Measurements from ENCODE around the gene C6orf120. TPM values are rescaled to one million over a fixed set of nuclear protein-coding genes. Genes with fewer than 3 reads are reported as not detected.

C6orf120 gene
- total RNA-seq, 6 donors from 2014 or later: 16.8 to 33.5 (median 26.9) TPM

GRCh38 chr6:169661391-169661756, 40.6 kb upstream of the C6orf120 start:
- no peak for TF ChIP-seq POLR2AphosphoS5 (IDR thresholded peaks at IDR 0.05)
- no peak for TF ChIP-seq EP300 (IDR thresholded peaks at IDR 0.05)
- TF ChIP-seq POLR2A (IDR thresholded peaks at IDR 0.05): no peak
- TF ChIP-seq CTCF (IDR thresholded peaks at IDR 0.05): no peak
- DNase-seq (no peak), ATAC-seq (ENCODE audit: low FRiP score in 2 of 2) (no peak)
- Histone ChIP-seq H3K27ac (no peak overlapping the region), H3K27me3 (no peaks in the 10 kb centered on the region), H3K4me1 (no peaks in the 10 kb centered on the region), H3K36me3 (peaks cover 0 to 78% (median 30%) of the 10 kb centered on the region in 4 donors), H3K4me3 (no peak overlapping the region), H3K9me3 (no peaks in the 10 kb centered on the region)
- WGBS, 2 donors: 90 to 93% methylated on average over 2 to 7 of the region's 7 CpGs

GRCh38 chr6:169663468-169663867, 38.5 kb upstream of the C6orf120 start:
- TF ChIP-seq CTCF (IDR thresholded peaks at IDR 0.05) (no peak), POLR2AphosphoS5 (IDR thresholded peaks at IDR 0.05) (no peak), POLR2A (IDR thresholded peaks at IDR 0.05) (no peak), EP300 (IDR thresholded peaks at IDR 0.05) (no peak)
- Histone ChIP-seq H3K9me3 (no peaks in the 10 kb centered on the region), H3K4me3 (no peak overlapping the region), H3K27ac (no peak overlapping the region), H3K36me3 (peaks cover 0 to 81% (median 30%) of the 10 kb centered on the region in 4 donors), H3K4me1 (no peaks in the 10 kb centered on the region), H3K27me3 (no peaks in the 10 kb centered on the region)
- ATAC-seq (ENCODE audit: low FRiP score in 2 of 2) (peak in 1 of 2 donors; percentile 5), DNase-seq (no peak)
- 84 to 93% methylated on average over 7 to 8 of the region's 8 CpGs for WGBS, 2 donors

- TF ChIP-seq CTCF (IDR thresholded peaks at IDR 0.05) (no peak), POLR2AphosphoS5 (IDR thresholded peaks at IDR 0.05) (no peak), POLR2A (IDR thresholded peaks at IDR 0.05) (no peak), EP300 (IDR thresholded peaks at IDR 0.05) (no peak)
- ATAC-seq (ENCODE audit: low FRiP score in 2 of 2): no peak
- no peak overlapping the region for H3K27ac ChIP-seq
- no peaks in the 10 kb centered on the region for H3K9me3 ChIP-seq
- H3K36me3 ChIP-seq: peaks cover 0 to 75% (median 30%) of the 10 kb centered on the region in 4 donors
- peaks cover 0 to 4% (median 0%) of the 10 kb centered on the region in 4 donors for H3K4me1 ChIP-seq
- H3K27me3 ChIP-seq: no peaks in the 10 kb centered on the region
- WGBS, 2 donors: 96 to 97% methylated on average over 6 to 14 of the region's 14 CpGs
- H3K4me3 ChIP-seq: no peak overlapping the region
- DNase-seq: peak in 1 of 2 donors; percentile 59
Observed at GRCh38 chr6:169664227-169664626, 37.7 kb upstream of the C6orf120 start.

GRCh38 chr6:169665289-169665688, 36.6 kb upstream of the C6orf120 start:
- TF ChIP-seq CTCF (IDR thresholded peaks at IDR 0.05) (no peak), POLR2A (IDR thresholded peaks at IDR 0.05) (no peak), EP300 (IDR thresholded peaks at IDR 0.05) (no peak), POLR2AphosphoS5 (IDR thresholded peaks at IDR 0.05) (no peak)
- peaks cover 0 to 66% (median 24%) of the 10 kb centered on the region in 4 donors for H3K36me3 ChIP-seq
- no peaks in the 10 kb centered on the region for H3K27me3 ChIP-seq
- ATAC-seq (ENCODE audit: low FRiP score in 2 of 2) (no peak), DNase-seq (no peak)
- no peak overlapping the region for H3K27ac ChIP-seq
- H3K9me3 ChIP-seq: no peaks in the 10 kb centered on the region
- H3K4me3 ChIP-seq: no peak overlapping the region
- 90 to 91% methylated on average over 9 of the region's 9 CpGs for WGBS, 2 donors
- H3K4me1 ChIP-seq: peaks cover 0 to 11% (median 0%) of the 10 kb centered on the region in 4 donors

GRCh38 chr6:169666441-169666840, 35.5 kb upstream of the C6orf120 start:
- H3K9me3 ChIP-seq: no peaks in the 10 kb centered on the region
- 94 to 95% methylated on average over 10 to 18 of the region's 18 CpGs for WGBS, 2 donors
- H3K36me3 ChIP-seq: peaks cover 0 to 55% (median 21%) of the 10 kb centered on the region in 4 donors
- no peak overlapping the region for H3K4me3 ChIP-seq
- DNase-seq (peak in 1 of 2 donors; percentile 55), ATAC-seq (ENCODE audit: low FRiP score in 2 of 2) (no peak)
- H3K27me3 ChIP-seq: no peaks in the 10 kb centered on the region
- TF ChIP-seq POLR2AphosphoS5 (IDR thresholded peaks at IDR 0.05) (no peak), POLR2A (IDR thresholded peaks at IDR 0.05) (no peak), EP300 (IDR thresholded peaks at IDR 0.05) (no peak), CTCF (IDR thresholded peaks at IDR 0.05) (no peak)
- H3K4me1 ChIP-seq: peaks cover 0 to 11% (median 0%) of the 10 kb centered on the region in 4 donors
- no peak overlapping the region for H3K27ac ChIP-seq

All from upper lobe of left lung (tissue), 6 donors.